GM20000 (cell line): Measurements from ENCODE around the gene TRAPPC2L.

ENCODE experiments used
- DNase-seq: peaks from one replicate; pipeline ENCODE4 v3.0.0; 2012; ENCODE audit warnings: low spot score
- CTCF ChIP-seq: IDR thresholded peaks from 2 replicates; pipeline ENCODE4 v1.5.1; 2012; ENCODE audit warnings: mild to moderate bottlenecking, control low read depth; ENCODE audit errors: extremely low read depth, missing control alignments

TRAPPC2L gene

GRCh38 chr16:88848557-88848956 is 8.4 kb upstream of the TRAPPC2L start:
- no peak for TF ChIP-seq CTCF
- DNase-seq: no peak

GRCh38 chr16:88850531-88851199 is 6.3 kb upstream of the TRAPPC2L start:
- no peak for TF ChIP-seq CTCF
- DNase-seq: no peak

GRCh38 chr16:88851616-88852015 is 5.3 kb upstream of the TRAPPC2L start:
- no peak for DNase-seq
- TF ChIP-seq CTCF: no peak

GRCh38 chr16:88853325-88853941 is 3.5 kb upstream of the TRAPPC2L start:
- TF ChIP-seq CTCF: no peak
- no peak for DNase-seq

GRCh38 chr16:88854306-88855111 is 2.4 kb upstream of the TRAPPC2L start:
- TF ChIP-seq CTCF: no peak
- DNase-seq: peak; percentile 82

- no peak for DNase-seq
- no peak for TF ChIP-seq CTCF
These were observed 1.8 kb upstream of the TRAPPC2L start for GRCh38 chr16:88855176-88855575.

- TF ChIP-seq CTCF: no peak
- DNase-seq: no peak
These were observed 1.2 kb upstream of the TRAPPC2L start for GRCh38 chr16:88855736-88856121.
